ENCODE measurements around the gene PIMREG. TPM values are rescaled to one million over a fixed set of nuclear protein-coding genes. Genes with fewer than 3 reads are reported as not detected.
A peak's percentile ranks its signal among the peaks of the same experiment; 100 is the strongest.

PIMREG gene
- polyA plus RNA-seq, 3 donors: not detected

DNA sequence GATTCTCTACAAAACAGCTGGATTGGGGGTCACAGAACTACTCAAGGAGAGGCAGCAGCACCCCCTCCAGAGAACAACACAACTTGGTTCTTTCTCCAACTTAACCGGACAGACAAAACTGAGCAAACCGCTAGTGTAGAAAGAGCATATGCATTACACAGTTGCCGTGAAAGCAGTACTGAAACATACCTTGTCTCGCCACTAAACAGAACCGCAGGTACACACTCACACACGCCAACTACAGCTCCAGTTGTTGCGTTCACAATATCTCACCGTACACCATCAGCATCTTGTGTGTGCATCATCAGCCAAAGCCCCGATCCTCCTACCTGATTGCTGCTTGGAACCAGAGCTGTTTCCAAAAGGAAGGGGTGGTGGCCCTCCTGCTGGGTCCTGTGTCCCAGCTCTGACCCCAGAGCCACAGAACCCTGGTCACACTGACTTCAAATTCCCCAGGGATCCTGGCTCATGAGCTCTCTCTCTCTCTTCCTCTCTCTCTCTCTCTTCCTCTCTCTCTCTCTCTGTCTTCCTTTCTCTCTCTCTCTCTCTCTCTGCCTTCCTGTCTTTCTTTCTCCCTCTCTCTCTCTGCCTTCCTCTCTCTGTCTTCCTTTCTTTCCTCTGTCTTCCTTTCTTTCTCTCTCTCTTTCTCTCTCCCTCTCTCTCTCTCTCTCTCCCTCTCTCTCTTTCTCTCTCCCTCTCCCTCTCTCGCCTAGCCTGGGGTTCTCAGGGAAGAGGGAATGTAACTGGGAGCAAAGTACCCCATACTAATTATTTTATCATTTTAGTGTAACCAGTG, 8.4 kb downstream of the PIMREG start:
- Histone ChIP-seq H3K4me1 (ENCODE audit: control insufficient read depth in 1 of 2, insufficient read depth in 2 of 2, low read length in 2 of 2) (peaks cover 5 to 6% of the 10 kb centered on the region in 2 donors), H3K79me2 (ENCODE audit: insufficient read depth, low read length) (no peaks in the 10 kb centered on the region), H3K36me3 (replicated peaks in 1 of 2; ENCODE audit: control insufficient read depth in 1 of 2, insufficient read depth in 2 of 2, low read length in 2 of 2) (peaks cover 10 to 29% of the 10 kb centered on the region in 2 donors), H2AFZ (ENCODE audit: insufficient read depth, low read depth, low read length, poor library complexity, severe bottlenecking) (no peak overlapping the region), H3K9me3 (replicated peaks in 1 of 2; ENCODE audit: control insufficient read depth in 1 of 2, insufficient read depth in 1 of 2, low read length in 2 of 2) (no peaks in the 10 kb centered on the region), H3K4me2 (replicated peaks; ENCODE audit: extremely low read depth, low read length, poor library complexity, severe bottlenecking) (no peak overlapping the region), H3K9ac (ENCODE audit: insufficient read depth, low read length, poor library complexity, severe bottlenecking) (no peak overlapping the region), H4K20me1 (ENCODE audit: insufficient read depth, low read length) (no peaks in the 10 kb centered on the region), H3K27me3 (ENCODE audit: control insufficient read depth in 2 of 2, insufficient read depth in 2 of 2, low read length in 2 of 2) (peaks cover 7 to 17% of the 10 kb centered on the region in 2 donors), H3K27ac (ENCODE audit: low read depth in 1 of 2, low read length in 2 of 2) (no peak overlapping the region), H3K4me3 (replicated peaks in 1 of 3; ENCODE audit: low read depth in 2 of 3, low read length in 3 of 3) (no peak overlapping the region)
- no peak overlapping the region for H3K27ac Mint-ChIP-seq
- H3K27me3 Mint-ChIP-seq (ENCODE audit: low read depth in 3 of 3): peaks cover 22 to 31% (median 30%) of the 10 kb centered on the region in 3 donors
- peak overlapping the region in 1 of 2 donors; percentile 42 for H3K4me3 Mint-ChIP-seq
- 96% methylated on average over 6 of the region's 10 CpGs for WGBS (ENCODE audit: insufficient coverage)
- no peaks in the 10 kb centered on the region for H3K4me1 Mint-ChIP-seq
- TF ChIP-seq, protein P1, sequence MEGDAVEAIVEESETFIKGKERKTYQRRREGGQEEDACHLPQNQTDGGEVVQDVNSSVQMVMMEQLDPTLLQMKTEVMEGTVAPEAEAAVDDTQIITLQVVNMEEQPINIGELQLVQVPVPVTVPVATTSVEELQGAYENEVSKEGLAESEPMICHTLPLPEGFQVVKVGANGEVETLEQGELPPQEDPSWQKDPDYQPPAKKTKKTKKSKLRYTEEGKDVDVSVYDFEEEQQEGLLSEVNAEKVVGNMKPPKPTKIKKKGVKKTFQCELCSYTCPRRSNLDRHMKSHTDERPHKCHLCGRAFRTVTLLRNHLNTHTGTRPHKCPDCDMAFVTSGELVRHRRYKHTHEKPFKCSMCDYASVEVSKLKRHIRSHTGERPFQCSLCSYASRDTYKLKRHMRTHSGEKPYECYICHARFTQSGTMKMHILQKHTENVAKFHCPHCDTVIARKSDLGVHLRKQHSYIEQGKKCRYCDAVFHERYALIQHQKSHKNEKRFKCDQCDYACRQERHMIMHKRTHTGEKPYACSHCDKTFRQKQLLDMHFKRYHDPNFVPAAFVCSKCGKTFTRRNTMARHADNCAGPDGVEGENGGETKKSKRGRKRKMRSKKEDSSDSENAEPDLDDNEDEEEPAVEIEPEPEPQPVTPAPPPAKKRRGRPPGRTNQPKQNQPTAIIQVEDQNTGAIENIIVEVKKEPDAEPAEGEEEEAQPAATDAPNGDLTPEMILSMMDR (IDR thresholded peaks at IDR 0.05): no peak
- DNase-seq: no peak
- intact Hi-C loops (cut with micrococcal nuclease): no loop called here
- peaks cover 0 to 2% (median 0%) of the 10 kb centered on the region in 7 donors for H3K9me3 Mint-ChIP-seq
- peaks cover 36 to 48% of the 10 kb centered on the region in 2 donors for H3K36me3 Mint-ChIP-seq

DNA sequence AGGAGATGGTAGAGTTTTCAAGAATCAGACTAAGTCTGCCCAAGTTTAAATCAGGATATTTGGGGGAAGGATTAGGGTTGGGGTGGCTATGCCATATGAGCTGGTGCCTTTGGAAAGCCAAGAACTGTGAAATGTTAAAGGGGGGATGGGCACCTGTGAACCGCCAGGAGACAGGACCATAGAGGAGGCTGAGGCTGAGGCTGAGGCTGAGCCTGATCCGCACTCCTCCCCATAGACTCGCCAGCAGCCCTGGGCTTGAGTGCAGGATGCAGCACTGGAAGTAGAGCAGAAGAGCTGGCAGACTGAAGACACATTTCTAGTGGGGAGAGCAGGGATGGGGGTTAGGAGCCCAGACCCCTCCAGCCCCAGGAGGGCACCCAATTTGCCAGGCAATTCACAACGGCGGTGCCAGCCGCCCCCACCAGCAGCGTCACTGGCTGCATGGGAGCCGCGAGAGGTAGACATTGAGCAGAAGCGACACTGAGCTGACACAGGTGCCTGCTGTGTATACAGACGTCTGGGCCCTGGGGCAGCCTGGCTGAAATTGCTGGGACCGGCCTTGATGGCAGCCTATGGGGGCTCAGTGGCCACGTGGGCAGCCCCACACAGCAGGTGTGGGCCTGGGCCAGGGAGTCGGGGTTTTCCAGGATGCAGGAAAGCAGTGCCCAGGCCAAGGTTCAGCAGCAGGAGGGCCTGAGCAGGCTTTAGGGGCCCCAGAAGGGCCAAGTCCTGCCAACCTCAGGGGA, 9.2 kb downstream of the PIMREG start:
- intact Hi-C loops (cut with micrococcal nuclease): no loop called here
- no peak overlapping the region for H3K27ac Mint-ChIP-seq
- H3K36me3 Mint-ChIP-seq: peaks cover 33 to 40% of the 10 kb centered on the region in 2 donors
- no peaks in the 10 kb centered on the region for H4K20me1 ChIP-seq (ENCODE audit: insufficient read depth, low read length)
- peaks cover 24 to 31% (median 30%) of the 10 kb centered on the region in 3 donors for H3K27me3 Mint-ChIP-seq (ENCODE audit: low read depth in 3 of 3)
- H3K4me1 Mint-ChIP-seq: no peaks in the 10 kb centered on the region
- no peak overlapping the region for H3K27ac ChIP-seq (ENCODE audit: low read depth in 1 of 2, low read length in 2 of 2)
- H3K4me3 ChIP-seq (replicated peaks in 1 of 3; ENCODE audit: low read depth in 2 of 3, low read length in 3 of 3): no peak overlapping the region
- no peak overlapping the region for H2AFZ ChIP-seq (ENCODE audit: insufficient read depth, low read depth, low read length, poor library complexity, severe bottlenecking)
- DNase-seq: no peak
- peak overlapping the region; percentile 5 to 42 for H3K4me3 Mint-ChIP-seq
- H3K36me3 ChIP-seq (replicated peaks in 1 of 2; ENCODE audit: control insufficient read depth in 1 of 2, insufficient read depth in 2 of 2, low read length in 2 of 2): peaks cover 10 to 25% of the 10 kb centered on the region in 2 donors
- H3K79me2 ChIP-seq (ENCODE audit: insufficient read depth, low read length): no peaks in the 10 kb centered on the region
- TF ChIP-seq, protein P1 (IDR thresholded peaks at IDR 0.05): no peak
- H3K4me2 ChIP-seq (replicated peaks; ENCODE audit: extremely low read depth, low read length, poor library complexity, severe bottlenecking): no peak overlapping the region
- peaks cover 7 to 17% of the 10 kb centered on the region in 2 donors for H3K27me3 ChIP-seq (ENCODE audit: control insufficient read depth in 2 of 2, insufficient read depth in 2 of 2, low read length in 2 of 2)
- 86% methylated on average over 11 of the region's 14 CpGs for WGBS (ENCODE audit: insufficient coverage)
- H3K9ac ChIP-seq (ENCODE audit: insufficient read depth, low read length, poor library complexity, severe bottlenecking): no peak overlapping the region
- H3K4me1 ChIP-seq (ENCODE audit: control insufficient read depth in 1 of 2, insufficient read depth in 2 of 2, low read length in 2 of 2): peaks cover 5 to 6% of the 10 kb centered on the region in 2 donors
- peaks cover 0 to 2% (median 0%) of the 10 kb centered on the region in 7 donors for H3K9me3 Mint-ChIP-seq
- H3K9me3 ChIP-seq (replicated peaks in 1 of 2; ENCODE audit: control insufficient read depth in 1 of 2, insufficient read depth in 1 of 2, low read length in 2 of 2): no peaks in the 10 kb centered on the region
